ENCODE measurements around the gene ASPHD1.
"Not testable (repeated sequence)": the region's sequence is repeated elsewhere in the genome, so short reads cannot be mapped to it uniquely, and the experiment has no call there.

GRCh38 chr16:29931750-29932149 lies 31.5 kb downstream of the ASPHD1 start:
- not testable (repeated sequence) for TF ChIP-seq YY1 (IDR thresholded peaks at IDR 0.05; ENCODE audit: insufficient read depth, insufficient read length); SUZ12 (IDR thresholded peaks at IDR 0.05; ENCODE audit: extremely low read depth, insufficient read depth, insufficient read length); ZNF274 (IDR thresholded peaks at IDR 0.05; ENCODE audit: low read depth, low read length)
